ENCODE results near the gene MYOC. TPM values are rescaled to one million over a fixed set of nuclear protein-coding genes. Genes with fewer than 3 reads are reported as not detected.
"Not testable (repeated sequence)": the region's sequence is repeated elsewhere in the genome, so short reads cannot be mapped to it uniquely, and the experiment has no call there.

The MYOC gene
- total RNA-seq, 1 experiment from 2014 or later: not detected

DNA sequence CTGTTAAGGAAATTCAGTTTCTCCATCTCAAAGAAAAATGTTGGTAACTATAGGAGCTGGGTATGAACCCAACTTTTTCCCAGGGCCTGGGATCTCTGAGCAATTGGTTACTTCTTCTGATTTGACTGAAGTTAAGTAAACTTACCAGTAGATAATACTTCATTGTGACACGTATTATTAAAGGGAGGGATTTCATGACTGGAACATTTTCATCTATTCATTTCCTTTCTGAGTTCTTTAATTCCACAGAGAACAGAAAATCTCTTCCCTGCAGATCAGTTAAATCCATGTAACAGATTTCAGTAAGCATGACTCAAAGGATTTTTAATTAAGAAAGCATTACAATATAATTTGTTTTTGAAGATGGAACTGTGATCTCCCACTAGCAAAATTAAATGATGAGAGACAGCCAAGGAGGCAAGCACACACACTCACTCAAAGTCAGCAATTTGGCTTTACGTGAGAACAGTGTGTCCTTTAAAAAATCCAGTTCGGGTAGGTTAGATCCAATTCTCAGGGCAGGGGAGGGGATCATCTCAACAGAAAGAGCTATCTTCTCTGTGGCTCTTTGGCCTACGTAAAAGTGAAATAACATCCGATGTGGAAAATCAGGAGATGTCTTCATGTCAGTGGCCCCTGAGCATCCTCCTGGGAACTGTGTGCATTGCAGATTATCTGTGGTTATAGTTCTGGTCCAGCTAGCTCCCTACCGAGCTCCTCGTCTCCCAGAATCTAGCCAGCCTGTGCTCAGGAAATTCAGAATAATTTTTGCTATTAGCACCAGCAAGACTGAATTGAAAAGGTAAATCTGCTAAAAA is 10.8 kb upstream of the MYOC start:
- Mint-ChIP-seq H3K4me3 (ENCODE audit: unreplicated experiment) (no peak overlapping the region), H3K27me3 (ENCODE audit: insufficient read depth, unreplicated experiment) (peaks cover 7% of the 10 kb centered on the region), H3K36me3 (ENCODE audit: insufficient read depth, unreplicated experiment) (no peaks in the 10 kb centered on the region), H3K9me3 (ENCODE audit: unreplicated experiment) (no peaks in the 10 kb centered on the region), H3K27ac (ENCODE audit: unreplicated experiment) (no peak overlapping the region), H3K4me1 (ENCODE audit: low read depth, unreplicated experiment) (peaks cover 12% of the 10 kb centered on the region)
- DNase-seq: no peak
- ChIA-PET CTCF (no interaction called here), POLR2A (no interaction called here)
- BruUV-seq (replicated peaks): no TSS peak
- TF ChIP-seq, protein P1, sequence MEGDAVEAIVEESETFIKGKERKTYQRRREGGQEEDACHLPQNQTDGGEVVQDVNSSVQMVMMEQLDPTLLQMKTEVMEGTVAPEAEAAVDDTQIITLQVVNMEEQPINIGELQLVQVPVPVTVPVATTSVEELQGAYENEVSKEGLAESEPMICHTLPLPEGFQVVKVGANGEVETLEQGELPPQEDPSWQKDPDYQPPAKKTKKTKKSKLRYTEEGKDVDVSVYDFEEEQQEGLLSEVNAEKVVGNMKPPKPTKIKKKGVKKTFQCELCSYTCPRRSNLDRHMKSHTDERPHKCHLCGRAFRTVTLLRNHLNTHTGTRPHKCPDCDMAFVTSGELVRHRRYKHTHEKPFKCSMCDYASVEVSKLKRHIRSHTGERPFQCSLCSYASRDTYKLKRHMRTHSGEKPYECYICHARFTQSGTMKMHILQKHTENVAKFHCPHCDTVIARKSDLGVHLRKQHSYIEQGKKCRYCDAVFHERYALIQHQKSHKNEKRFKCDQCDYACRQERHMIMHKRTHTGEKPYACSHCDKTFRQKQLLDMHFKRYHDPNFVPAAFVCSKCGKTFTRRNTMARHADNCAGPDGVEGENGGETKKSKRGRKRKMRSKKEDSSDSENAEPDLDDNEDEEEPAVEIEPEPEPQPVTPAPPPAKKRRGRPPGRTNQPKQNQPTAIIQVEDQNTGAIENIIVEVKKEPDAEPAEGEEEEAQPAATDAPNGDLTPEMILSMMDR (IDR thresholded peaks at IDR 0.05; ENCODE audit: insufficient read depth in 1 of 2, low read depth in 1 of 2, low read length in 1 of 2, severe bottlenecking in 1 of 2, unreplicated experiment in 1 of 2): no peak
- H3K9me3 ChIP-seq: no peaks in the 10 kb centered on the region
- H3K4me1 ChIP-seq: no peaks in the 10 kb centered on the region
- no peaks in the 10 kb centered on the region; the same call in 1 of the 2 replicates for H3K27me3 ChIP-seq (replicated peaks; ENCODE audit: control insufficient read depth, insufficient read depth, low read length)
- no peak overlapping the region for H3K4me3 ChIP-seq (ENCODE audit: low read depth, low read length)
- intact Hi-C loops (cut with micrococcal nuclease; ENCODE audit: unreplicated experiment): no loop called here
- H3K36me3 ChIP-seq (ENCODE audit: control insufficient read depth, insufficient read depth, low read length): no peaks in the 10 kb centered on the region

DNA sequence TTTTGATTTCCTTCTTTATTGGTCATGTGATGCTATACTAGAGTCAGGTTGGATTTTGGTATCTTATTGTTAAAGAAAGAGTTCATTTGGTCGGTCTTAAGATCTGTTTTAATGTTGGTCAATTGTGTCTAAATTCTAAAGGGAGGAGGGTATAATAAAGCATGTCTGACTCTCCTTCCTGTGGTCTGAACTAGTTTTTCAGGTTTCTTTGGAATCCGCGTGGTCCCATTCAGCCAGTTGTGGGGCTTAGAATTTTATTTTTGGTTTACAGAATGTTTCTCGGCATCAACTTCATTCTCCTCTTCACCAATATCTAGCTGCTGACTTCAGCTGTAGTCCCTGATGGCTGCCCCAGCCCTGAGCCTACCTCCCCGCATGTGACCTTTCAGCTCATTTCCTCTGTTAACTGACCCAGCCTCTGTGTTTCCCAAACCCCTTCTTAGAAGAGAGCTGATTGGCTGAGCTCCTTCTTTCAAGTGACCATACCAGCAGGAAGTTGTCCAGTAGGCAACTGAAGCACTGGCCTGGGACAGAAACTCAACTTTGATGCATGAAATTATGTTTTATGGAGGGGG is 8.7 kb upstream of the MYOC start:
- 0 out of 2 replicates have a peak, but pooled peaks cover 4% of the 10 kb centered on the region for H3K4me1 ChIP-seq
- Mint-ChIP-seq H3K27ac (ENCODE audit: unreplicated experiment) (no peak overlapping the region), H3K27me3 (ENCODE audit: insufficient read depth, unreplicated experiment) (peaks cover 6% of the 10 kb centered on the region), H3K36me3 (ENCODE audit: insufficient read depth, unreplicated experiment) (no peaks in the 10 kb centered on the region), H3K4me3 (ENCODE audit: unreplicated experiment) (no peak overlapping the region), H3K4me1 (ENCODE audit: low read depth, unreplicated experiment) (peaks cover 12% of the 10 kb centered on the region), H3K9me3 (ENCODE audit: unreplicated experiment) (no peaks in the 10 kb centered on the region)
- ChIA-PET POLR2A (no interaction called here), CTCF (no interaction called here)
- no peak for DNase-seq
- no peaks in the 10 kb centered on the region for H3K36me3 ChIP-seq (ENCODE audit: control insufficient read depth, insufficient read depth, low read length)
- TF ChIP-seq, protein P1 (IDR thresholded peaks at IDR 0.05; ENCODE audit: insufficient read depth in 1 of 2, low read depth in 1 of 2, low read length in 1 of 2, severe bottlenecking in 1 of 2, unreplicated experiment in 1 of 2): no peak
- no TSS peak for BruUV-seq (replicated peaks)
- H3K9me3 ChIP-seq: no peaks in the 10 kb centered on the region
- no peaks in the 10 kb centered on the region; the same call in 1 of the 2 replicates for H3K27me3 ChIP-seq (replicated peaks; ENCODE audit: control insufficient read depth, insufficient read depth, low read length)
- intact Hi-C loops (cut with micrococcal nuclease; ENCODE audit: unreplicated experiment): no loop called here
- H3K4me3 ChIP-seq (ENCODE audit: low read depth, low read length): no peak overlapping the region

DNA sequence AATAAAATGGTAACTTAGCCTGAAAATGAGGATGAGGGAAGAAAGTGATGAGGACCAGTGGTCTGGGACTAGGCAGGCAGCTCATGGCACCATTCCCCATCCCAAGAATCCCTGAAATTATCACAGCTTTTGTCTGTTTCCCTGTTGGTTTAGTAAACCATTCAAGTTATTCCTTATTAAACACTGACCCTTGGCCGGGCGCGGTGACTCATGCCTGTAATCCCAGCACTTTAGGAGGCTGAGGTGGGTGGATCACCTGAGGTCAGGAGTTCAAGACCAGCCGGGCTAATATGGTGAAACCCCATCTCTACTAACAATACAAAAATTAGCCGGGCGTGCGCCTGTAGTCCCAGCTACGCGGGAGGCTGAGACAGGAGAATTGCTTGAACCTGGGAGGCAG is 3.7 kb upstream of the MYOC start:
- BruUV-seq (replicated peaks); intact Hi-C loops (cut with micrococcal nuclease; ENCODE audit: unreplicated experiment); H3K4me3 ChIP-seq (ENCODE audit: low read depth, low read length); POLR2A ChIA-PET; H3K4me1 Mint-ChIP-seq (ENCODE audit: low read depth, unreplicated experiment); H3K27me3 ChIP-seq (replicated peaks; ENCODE audit: control insufficient read depth, insufficient read depth, low read length); H3K27ac Mint-ChIP-seq (ENCODE audit: unreplicated experiment); H3K36me3 ChIP-seq (ENCODE audit: control insufficient read depth, insufficient read depth, low read length); H3K27me3 Mint-ChIP-seq (ENCODE audit: insufficient read depth, unreplicated experiment); H3K36me3 Mint-ChIP-seq (ENCODE audit: insufficient read depth, unreplicated experiment); H3K9me3 ChIP-seq; H3K9me3 Mint-ChIP-seq (ENCODE audit: unreplicated experiment); H3K4me3 Mint-ChIP-seq (ENCODE audit: unreplicated experiment); H3K4me1 ChIP-seq: not testable (repeated sequence)
- DNase-seq: peak; percentile 16 to 56
- CTCF ChIA-PET: interaction anchor here (1.8 kb wide), 1 partner anchor 11 kb away, joined by 5 read pairs; no protein-coding TSS in a partner anchor

Measured in Caco-2 (cell line).